Fibroblast of peridontal ligament (primary cell): ENCODE measurements around the gene ASTN1.

Experiments used
- DNase-seq: peaks from one replicate; pipeline ENCODE4 v3.0.0-alpha.2; 2010; ENCODE audit errors: extremely low read depth

Gene ASTN1

GRCh38 chr1:177164380-177165068, at the start of gene ASTN1:
ASTN1 (minus strand) TSS chr1:177164712; CDS start chr1:177164676, 36 bp downstream.
- no peak for DNase-seq

GRCh38 chr1:177211231-177211630, 46.7 kb upstream of the ASTN1 start:
- DNase-seq, result no peak

GRCh38 chr1:177210071-177210470, 45.6 kb upstream of the ASTN1 start:
- no peak for DNase-seq

- DNase-seq, result peak; percentile 100
Measured at GRCh38 chr1:177209357-177209756, 44.8 kb upstream of the ASTN1 start.

GRCh38 chr1:177208920-177209319, 44.4 kb upstream of the ASTN1 start:
- no peak for DNase-seq

- no peak for DNase-seq
Measured at GRCh38 chr1:177206831-177207355, 42.4 kb upstream of the ASTN1 start.

GRCh38 chr1:177200290-177200689, 35.8 kb upstream of the ASTN1 start:
- no peak for DNase-seq

GRCh38 chr1:177198243-177198642, 33.7 kb upstream of the ASTN1 start:
- no peak for DNase-seq

GRCh38 chr1:177190308-177190970, 25.9 kb upstream of the ASTN1 start:
- no peak for DNase-seq

GRCh38 chr1:177186639-177187038, 22.1 kb upstream of the ASTN1 start:
- DNase-seq, result no peak

GRCh38 chr1:177185209-177185608, 20.7 kb upstream of the ASTN1 start:
- DNase-seq, result no peak

- no peak for DNase-seq
Measured at GRCh38 chr1:177183836-177184235, 19.3 kb upstream of the ASTN1 start.

- DNase-seq, result peak; percentile 30
Measured at GRCh38 chr1:177181631-177182291, 17.2 kb upstream of the ASTN1 start.

GRCh38 chr1:177181280-177181630, 16.7 kb upstream of the ASTN1 start:
- no peak for DNase-seq

GRCh38 chr1:177174921-177175634, 10.6 kb upstream of the ASTN1 start:
- no peak for DNase-seq

- no peak for DNase-seq
Measured at GRCh38 chr1:177173976-177174375, 9.5 kb upstream of the ASTN1 start.

GRCh38 chr1:177172866-177173265, 8.4 kb upstream of the ASTN1 start:
- no peak for DNase-seq

- DNase-seq, result no peak
Measured at GRCh38 chr1:177172272-177172671, 7.8 kb upstream of the ASTN1 start.

GRCh38 chr1:177171536-177172123, 7.1 kb upstream of the ASTN1 start:
- peak; percentile 21 for DNase-seq

GRCh38 chr1:177170756-177171535, 6.4 kb upstream of the ASTN1 start, which contains the start of gene BRINP2:
BRINP2 (plus strand) TSS chr1:177170958; CDS start chr1:177229877, 58,919 bp downstream.
- DNase-seq, result no peak

- no peak for DNase-seq
Measured at GRCh38 chr1:177165069-177165439, 542 bp upstream of the ASTN1 start.
